ENCODE measurements around the gene PHF21A.

DNA sequence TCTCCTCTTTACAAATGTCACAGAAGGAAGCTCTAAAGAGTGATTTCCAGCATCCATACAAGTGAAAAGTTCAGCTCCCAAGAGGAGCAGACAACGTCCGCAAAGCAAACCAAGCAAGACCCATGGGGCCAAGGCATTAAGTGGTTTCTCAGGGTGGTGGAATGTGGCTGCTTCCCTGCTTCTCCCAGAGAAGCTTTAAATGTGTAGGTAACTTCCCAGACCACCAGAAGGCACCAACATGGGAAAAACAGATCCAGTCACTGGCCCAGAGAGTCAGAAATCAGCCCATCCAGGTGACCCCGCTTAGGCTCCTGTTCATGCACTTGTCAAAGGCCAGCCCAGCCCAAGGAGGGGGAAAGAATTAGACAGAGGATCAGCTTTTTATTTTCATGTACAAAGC lies 13.3 kb upstream of the PHF21A start:
- TF ChIP-seq, protein P1, sequence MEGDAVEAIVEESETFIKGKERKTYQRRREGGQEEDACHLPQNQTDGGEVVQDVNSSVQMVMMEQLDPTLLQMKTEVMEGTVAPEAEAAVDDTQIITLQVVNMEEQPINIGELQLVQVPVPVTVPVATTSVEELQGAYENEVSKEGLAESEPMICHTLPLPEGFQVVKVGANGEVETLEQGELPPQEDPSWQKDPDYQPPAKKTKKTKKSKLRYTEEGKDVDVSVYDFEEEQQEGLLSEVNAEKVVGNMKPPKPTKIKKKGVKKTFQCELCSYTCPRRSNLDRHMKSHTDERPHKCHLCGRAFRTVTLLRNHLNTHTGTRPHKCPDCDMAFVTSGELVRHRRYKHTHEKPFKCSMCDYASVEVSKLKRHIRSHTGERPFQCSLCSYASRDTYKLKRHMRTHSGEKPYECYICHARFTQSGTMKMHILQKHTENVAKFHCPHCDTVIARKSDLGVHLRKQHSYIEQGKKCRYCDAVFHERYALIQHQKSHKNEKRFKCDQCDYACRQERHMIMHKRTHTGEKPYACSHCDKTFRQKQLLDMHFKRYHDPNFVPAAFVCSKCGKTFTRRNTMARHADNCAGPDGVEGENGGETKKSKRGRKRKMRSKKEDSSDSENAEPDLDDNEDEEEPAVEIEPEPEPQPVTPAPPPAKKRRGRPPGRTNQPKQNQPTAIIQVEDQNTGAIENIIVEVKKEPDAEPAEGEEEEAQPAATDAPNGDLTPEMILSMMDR (optimal IDR thresholded peaks at IDR 0.05 in 1 of 3, IDR thresholded peaks at IDR 0.05 in 1 of 3, conservative IDR thresholded peaks at IDR 0.05 in 1 of 3; ENCODE audit: extremely low read depth in 1 of 3, insufficient read depth in 2 of 3, low read length in 3 of 3) = no peak
- no peak for TF ChIP-seq EZH2 (IDR thresholded peaks at IDR 0.05; ENCODE audit: low read length)

Measured in keratinocyte (primary cell).